AG20443 (cell line): Measurements from ENCODE around the gene PRRC2B.
"Not testable (repeated sequence)": the region's sequence is repeated elsewhere in the genome, so short reads cannot be mapped to it uniquely, and the experiment has no call there.

Source experiments
- DNase-seq: peaks from one replicate; pipeline ENCODE4 v3.0.0; 2012; ENCODE audit warnings: low spot score, mixed read lengths

PRRC2B gene

DNA sequence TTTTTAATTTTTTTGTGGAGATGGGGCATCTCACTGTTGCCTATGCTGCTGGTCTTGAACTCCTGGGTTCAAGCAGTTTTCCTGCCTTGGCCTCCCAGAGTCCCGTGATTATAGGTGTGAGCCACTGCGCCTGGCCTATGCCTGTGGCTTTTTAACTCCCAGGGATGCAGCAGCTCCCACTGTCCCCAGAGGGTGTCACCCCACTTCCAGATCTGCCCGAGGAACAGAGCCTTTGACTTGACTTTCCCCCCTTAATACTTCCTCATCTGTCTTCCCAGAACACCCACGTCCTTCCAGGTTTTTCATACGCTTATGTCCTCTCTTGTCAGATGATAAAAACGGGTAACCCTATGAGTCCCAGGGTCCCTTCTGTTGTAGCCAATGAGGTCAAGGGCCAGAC is 7.6 kb upstream of the PRRC2B start:
- no peak for DNase-seq

DNA sequence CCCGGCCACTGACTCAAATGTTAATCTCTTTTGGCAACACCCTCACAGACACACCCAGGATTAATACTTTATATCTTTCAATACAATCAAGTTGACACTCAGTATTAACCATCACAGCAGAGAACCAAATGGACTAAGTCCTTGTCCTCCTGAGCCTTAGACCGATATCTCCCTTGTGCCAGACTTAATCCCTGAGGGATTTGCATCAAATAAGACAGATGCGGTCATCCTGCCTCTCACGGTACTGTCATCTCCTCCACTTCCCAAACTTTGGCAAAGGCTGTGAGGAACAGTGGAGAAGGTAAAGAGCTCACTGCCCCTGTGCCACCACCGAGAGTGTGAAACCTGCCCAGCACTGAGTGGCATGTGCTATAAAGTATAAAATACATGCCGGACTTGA is 6.5 kb upstream of the PRRC2B start:
- no peak for DNase-seq

DNA sequence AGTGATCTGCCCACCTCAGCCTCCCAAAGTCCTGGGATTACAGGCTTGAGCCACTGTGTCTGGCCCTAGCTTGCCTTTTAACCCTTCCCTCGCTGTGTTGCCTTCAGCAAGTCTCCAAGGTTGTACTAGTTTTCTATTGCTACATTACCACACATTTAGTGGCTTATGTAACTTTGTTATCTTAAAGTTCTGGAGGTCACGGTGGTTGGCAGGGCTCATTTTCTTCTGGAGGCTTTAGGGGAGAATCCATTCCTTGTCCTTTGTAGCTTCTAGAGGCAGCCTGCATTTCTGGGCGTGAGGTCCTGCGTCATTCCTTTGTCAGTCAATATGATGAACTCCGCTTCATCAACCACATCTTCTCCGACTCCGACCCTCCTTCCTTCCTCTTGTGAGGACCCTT is 2.9 kb upstream of the PRRC2B start:
- DNase-seq: no peak

DNA sequence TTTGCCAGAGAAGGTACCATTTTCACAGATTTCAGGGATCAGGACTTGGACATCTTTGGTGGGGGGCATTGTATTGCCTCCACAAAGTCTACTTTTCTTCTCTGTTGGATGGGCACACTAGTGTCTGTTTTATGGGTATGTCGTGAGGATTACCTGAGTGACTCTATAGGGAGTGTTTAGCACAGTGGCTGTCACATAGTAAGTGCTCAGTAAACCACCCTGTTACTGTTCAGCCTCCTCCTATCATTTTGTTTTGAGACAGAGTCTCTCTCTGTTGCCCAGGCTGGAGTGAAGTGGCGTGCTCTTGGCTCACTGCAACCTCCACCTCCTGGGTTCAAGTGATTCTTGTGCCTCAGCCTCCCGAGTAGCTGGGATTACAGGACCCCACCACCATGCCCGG is 2.4 kb upstream of the PRRC2B start:
- DNase-seq: no peak

DNA sequence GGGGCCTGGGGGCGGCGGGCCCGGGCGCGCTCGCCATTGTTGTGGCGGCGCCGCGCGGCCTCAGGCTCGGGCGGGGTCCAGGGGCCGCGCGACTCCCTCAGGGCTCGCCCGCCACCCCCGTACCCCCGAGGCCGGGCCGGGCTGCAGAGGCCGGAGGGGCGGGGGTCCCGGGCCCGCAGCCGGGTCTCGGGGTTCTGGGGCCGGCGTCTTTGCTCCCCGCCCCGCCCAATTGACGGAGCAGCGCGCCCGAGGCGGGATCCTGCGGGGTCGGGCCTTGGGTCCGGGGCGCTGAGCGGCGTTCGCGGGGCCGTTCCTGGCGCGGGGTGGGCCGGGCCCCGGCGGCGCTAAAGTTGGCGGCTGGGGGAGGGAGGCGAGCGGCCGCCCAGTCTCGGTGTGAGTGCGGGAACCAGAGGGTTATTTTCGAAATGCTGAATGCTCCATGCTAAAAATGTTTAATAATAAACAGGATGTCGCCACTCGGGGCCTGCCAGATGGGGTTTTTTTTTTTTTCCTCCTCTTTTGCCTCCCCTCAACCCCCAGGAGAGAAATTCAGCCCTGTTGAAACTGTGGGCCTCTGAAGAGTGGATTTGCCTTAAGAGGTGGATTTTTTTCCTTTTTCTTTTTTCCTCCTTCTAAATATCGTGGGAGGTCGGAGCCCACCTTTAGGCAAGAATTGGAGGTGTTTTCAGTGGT is 724 bp downstream of the PRRC2B start:
- DNase-seq: peak; percentile 77

DNA sequence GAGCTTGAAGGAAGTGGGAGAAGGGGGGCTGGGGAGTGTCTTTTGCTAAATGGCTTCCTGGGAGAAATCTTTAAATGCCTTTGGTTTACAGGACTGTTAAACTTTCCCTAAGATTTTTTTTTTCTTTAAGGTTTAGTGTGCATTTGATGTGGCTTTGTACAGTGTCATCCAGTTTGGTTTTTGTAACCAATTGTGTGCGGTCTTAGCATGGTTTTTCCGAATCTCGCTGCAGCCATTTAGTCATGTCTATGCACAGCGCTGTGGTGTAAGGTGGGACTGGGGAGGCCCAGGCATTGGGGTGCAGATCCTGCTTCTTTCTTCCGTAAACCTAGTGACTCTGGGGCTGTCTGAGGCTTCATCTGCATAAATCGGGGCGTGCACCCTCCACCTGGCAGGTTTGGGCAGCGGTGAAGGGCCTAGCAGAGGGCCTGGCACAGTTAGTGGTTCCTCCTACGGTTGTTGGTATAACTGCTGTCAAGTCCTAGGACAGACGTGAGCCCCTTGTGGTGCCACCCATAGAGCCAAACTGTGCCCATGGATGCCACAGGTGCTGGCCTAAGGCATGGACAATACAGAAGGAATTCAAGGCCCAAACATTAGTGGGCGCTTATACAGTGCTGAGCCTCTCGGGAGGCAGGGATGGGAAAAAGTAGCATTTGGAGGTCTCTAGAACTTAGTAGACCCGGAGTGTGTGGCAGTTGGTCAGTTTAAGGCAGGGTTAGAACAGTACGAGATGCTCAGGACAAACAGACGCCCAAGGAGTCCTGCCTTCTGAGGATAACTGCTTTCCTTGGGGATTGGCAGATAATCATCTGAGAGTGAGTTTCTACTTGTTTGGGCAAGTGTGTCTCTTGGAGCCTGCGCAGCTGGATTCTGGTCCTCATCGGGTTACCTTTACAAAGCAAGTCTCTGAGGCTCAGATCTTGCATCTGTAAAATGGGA is 1.5 kb downstream of the PRRC2B start:
- DNase-seq: no peak

DNA sequence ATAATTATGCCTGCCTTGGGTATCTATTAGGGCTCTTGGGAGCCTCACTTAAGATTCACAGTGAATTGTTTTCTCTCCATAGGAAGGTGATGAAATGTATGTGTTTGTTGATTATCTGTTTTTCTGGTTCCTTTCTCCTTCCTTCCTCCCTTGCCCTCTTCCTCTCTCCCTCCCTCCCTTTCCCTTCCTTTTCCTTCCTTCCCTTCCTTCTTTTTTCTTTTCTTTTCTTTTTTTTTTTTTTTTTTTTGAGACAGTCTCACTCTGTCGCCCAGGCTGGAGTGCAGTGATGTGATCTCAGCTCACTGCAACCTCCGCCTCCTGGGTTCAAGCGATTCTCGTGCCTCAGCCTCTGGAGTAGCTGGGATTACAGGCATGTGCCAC is 2.2 kb downstream of the PRRC2B start:
- DNase-seq: not testable (repeated sequence)

DNA sequence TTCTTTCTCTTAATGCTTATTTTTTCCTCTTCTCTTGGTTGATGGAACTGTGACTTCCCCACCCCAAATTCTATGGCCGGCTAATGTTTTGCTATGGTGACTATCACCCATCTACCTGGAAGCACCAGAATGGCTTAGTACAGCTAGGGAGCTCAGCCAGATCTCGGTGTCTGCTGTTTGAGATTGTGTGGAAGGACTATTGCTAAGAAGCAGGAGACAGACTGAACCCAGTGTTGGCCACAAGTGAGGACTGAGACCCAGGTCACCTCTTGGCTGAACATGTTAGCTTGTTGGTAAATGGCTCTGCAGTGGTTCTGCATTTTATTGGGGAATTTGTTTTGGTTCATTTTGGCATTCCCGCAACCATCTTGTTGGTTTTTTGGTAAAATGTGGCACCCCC is 2.7 kb downstream of the PRRC2B start:
- DNase-seq: no peak

DNA sequence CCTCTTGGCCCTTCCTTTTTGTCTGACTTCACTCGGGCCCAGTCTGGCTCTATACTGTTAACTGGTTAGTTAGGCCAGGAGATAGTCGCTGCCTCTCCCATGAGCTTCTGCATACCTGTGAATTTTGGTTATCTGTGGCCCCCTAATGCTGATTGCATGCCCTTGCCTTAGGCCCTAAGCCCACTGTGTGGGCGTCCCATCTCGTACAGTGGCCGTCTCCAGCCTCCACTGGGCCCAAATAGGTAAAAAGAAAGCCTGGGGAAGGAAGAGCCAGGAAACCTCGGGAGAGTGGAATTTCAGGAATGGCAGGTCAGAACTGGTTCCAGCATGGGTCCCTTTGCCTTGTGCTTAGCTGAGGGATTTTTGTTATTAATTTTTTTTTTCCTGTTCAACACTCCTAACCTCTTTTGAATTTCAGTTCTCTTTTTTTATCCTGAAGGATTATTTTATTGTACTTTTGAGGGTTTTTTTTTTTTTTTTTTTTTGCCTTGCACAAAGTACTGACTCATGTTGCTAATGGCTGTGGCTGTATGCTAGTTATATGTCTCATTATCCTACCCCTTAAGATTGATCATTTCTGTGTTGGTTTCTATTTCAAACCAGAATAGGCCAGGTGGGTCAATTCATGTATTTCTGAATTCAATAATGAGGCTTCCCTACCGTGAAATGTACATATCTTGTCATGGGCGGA is 3.4 kb downstream of the PRRC2B start:
- DNase-seq: no peak

DNA sequence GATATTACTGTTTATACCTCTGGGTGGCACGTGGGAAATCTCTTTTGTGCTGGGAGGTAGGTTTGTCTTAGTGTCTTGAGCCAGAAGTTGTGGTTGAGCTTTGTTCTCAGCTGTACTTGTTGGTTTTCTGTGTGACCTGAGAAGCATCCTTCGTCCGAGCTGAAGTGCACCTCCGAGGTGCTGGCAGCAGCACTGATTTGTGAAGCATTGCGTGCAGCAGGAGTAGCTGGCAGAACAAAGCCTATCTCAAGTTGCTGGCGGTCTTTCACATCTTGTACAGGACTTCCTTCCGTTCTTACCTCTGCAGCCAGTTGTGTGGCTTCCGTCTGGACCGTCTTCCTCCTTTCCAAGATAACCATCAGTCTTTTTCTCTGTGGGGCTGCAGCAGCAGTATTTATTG is 4.3 kb downstream of the PRRC2B start:
- DNase-seq: no peak

DNA sequence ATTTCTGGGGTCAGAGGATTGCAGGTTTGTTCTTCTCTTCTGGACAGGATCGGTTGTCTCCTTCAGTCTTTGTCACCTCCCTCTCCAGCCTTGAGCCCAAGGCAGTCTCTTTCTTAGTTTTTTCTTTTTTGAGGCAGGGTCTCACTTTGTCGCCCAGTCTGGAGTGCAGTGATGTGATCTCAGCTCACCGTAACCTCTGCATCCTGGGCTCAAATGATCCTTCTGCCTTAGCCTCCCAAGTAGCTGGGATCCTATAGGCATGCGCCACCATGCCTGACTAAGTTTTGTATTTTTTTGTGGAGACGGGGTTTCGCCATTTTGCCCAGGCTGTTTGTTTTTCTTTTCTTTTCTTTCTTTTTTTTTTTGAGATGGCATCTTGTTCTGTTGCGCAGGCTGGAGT is 6.1 kb downstream of the PRRC2B start:
- DNase-seq: no peak

DNA sequence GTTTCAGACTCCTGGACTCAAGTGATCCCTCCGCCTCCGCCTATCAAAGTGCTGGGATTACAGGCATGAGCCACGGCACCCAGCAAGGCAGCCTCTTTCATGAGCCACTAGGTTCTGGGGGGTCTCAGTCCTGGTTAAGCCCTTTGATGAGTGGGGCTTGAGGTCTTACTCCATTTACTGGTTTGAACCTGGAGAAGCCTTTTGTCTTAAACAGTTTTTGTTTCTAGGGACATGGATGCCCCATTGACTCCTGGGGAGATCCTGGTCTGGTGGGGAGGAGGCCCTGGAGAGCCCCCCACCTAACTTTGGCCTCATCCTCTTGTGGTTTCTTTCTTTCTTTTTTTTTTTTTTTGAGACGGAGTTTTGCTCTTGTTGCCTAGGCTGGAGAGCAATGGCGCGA is 6.7 kb downstream of the PRRC2B start:
- DNase-seq: no peak

DNA sequence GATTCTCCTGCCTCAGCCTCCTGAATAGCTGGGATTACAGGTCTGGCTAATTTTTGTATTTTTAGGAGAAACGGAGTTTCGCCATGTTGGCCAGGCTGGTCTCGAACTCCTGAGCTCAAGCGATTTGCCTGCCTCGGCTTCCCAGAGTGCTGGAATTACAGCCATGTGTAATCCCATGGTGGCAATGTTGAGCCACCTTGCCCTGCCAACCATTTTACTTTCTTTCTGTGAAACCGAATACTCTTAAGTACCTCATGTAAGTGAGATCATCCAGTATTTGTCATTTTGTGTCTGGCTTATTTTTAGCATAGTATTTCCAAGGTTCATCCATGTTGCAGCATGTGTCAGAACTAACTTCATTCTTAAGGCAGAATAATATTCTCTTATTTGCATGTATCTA is 8.2 kb downstream of the PRRC2B start:
- no peak for DNase-seq

DNA sequence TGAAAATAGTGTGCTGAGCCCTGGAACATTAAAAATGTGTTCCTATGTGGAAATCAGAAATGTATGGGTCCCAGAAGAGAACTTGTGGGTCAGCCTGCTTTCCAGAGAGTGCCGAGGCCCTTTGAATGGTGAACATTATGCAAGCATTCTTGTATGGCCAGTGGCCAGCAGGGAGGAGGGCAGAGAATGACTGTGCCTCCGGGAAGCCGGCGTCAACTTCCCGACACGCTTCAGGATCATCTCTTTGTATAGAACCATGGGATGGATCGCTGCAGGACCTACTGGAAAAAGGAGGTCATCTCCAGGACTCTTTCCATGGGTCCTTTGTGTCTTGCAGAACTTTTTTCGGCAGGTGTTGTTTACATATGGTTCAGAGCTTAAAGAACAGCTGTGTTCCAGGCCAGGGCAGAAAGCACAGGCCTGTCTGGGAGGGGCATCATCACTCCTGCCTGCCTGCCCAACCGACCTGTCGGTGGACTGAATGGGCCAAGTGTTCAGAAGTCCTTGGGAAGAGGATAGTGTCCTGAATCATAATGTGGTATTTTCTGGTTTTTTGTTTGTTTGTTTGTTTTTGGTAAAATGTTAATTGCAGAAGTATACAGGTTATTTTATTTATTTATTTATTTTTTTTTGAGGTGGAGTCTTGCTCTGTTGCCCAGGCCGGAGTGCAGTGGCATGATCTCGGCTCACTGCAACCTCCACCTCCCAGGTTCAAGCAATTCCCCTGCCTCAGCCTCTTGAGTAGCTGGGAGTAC is 9.0 kb downstream of the PRRC2B start:
- DNase-seq: peak; percentile 88

DNA sequence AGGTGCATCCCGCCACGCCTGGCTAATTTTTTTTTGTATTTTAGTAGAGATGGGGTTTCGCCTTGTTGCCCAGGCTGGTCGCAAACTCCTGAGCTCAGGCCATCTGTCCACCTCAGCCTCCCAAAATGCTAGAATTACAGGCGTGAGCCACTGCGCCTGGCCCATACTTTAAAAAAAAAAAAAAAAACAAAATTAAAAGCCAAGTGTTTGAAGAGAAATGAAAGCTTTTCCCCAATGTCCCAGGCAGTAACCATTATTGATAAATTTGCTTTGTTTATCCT is 9.5 kb downstream of the PRRC2B start:
- no peak for DNase-seq

DNA sequence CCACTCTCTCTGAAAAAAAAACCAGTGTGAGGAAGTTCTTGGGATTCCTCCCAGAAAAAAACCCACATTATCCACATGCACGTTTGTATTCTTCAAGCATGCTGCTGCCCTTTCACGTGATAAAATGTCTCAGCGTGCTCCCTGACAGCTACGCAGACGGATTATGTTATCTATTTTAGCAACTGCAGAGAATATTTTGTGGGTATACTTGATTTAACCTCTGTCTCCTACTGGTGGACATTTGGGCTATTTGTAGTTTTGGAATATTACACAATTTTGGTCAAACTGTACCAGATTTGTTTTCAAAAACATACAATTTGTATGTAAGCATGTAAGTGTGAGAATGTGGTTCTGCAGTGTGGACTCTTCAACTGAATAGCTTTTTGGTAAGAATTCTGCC is 10.7 kb downstream of the PRRC2B start:
- no peak for DNase-seq

DNA sequence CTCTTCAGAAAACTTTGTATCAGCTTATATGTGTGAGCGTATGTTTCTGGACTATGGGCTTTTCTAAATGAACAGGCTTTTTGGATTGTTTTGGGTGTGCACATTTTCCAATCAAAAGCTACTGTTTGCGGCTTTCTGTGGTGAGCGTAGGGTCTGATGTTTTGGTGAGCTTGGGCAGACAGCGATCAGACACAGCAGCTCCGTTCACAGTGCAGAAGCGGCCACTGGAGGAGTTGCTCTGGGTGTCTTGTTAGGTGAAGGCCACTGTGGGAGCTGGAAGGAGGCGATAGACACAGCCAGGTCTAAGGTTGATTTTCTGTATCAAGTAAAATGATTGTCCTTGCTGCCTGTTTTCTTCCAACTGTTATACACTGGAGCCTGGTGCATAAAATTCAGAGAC is 11.1 kb downstream of the PRRC2B start:
- no peak for DNase-seq

DNA sequence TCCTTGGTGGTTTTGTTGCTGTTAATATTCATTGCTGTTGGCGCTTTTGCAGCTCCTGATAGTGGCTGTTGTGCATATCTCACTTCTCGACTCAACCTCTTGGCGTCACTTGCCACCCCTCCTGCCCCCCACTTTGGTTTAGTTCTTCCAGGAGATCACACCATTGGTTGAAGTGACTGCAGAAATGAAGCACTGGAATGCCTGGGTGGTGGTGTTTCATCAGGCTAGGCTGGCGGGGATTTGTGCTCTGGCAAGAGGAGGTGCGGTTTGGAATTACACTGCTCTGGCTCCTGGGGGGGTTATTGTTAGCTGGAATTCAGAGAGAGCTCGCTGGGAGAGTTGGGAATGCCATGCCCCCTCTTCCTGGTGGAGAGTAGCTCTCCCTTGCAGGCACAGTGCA is 11.5 kb downstream of the PRRC2B start:
- peak; percentile 69 for DNase-seq

DNA sequence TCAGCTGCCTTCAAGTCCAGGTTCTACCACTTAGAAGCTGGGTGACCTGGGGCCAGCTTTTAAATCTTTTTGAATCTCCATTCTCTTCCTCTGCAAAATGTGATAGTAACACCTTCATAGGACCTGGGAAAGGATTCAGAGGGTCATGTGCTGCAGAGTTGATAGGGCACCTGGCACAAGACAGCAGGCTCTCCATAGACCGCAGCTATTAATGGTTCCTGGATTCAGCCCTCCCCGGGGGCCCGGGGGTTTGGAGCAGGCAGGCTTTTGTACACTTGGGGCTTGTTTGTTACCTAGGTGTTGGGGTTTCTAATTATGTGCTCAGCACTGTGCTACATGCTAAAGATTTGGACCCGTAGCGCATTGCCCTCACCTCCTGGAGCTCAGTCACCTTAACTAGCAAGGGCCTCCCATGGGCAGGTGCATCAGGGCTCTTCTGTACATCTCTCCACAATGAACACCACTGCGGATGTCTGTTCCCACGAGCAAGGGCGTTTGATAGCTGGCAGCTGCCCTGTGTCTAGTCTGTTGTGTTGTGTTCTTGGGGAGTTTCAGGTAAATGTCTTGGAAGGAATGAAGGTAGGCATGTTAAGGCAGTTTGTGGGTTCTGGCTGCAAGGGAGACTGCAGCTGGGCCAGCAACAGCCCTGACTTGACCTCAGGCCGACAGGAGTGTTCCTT is 12.1 kb downstream of the PRRC2B start:
- no peak for DNase-seq

DNA sequence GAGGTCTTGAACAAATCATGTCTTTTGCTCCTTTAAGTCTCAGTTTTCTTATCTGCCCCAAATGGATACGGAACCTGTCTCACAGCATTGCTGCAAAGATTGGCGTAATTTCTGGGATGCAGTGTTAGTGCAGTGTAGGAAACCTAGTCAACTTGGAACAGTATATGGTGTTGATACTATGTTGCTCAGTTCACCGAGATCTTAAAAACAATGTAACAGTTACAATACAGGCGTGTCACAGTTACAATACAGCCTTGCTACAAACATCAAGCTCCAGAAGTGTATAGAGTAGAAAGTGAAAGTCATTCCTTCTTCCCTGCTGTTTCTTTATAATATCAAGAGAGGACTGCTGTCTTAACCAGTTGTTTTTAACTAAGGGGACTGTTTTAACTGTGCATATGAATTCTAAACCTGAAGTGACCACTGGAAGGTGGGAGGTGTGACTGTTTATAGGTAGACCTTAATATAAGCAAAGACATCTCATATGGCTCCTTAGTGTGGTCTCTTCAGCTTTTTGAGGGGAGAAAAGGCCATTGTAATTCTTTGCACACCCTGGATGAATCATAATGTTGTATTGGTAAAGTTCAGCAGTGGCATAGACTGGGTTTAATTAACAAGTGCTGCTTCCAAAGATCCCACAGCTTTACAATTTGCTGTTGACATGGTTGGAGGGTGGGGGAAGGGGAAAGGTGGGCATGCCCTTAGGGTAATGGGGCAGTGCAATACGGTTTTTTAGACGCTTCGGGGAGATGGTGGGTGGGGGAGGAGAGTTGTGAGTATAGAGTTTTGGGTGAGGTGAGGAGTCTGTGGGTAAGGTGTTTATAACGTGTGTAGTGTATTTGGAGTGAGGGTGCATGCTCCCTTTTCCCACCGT is 12.9 kb downstream of the PRRC2B start:
- DNase-seq: no peak

DNA sequence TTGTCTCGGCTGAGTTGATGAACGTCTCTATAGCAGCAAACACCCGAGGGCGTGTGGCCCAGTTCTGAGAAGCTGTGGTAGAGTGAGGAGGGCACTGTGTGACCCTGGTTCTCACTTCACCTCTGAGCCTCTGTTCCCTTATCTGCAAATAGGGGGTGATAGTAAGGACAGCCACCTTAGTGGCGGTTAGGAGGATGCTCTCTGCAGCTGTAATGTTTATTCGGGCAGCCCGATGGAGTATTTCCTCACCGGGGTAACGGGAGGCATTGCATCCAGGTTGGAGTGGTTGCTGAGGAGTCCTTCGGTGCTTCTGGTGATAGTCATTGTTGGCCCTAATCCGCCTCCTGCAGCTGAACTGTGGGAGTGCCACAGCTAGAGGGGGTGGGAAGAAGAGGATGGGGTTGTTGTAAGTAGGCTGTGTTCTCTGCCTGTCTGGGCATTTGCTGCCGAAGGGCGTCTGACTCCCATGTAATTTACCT is 13.9 kb downstream of the PRRC2B start:
- DNase-seq: peak; percentile 70
